Endothelial cell of umbilical vein (primary cell): ENCODE data around the gene C20orf173. TPM values are rescaled to one million over a fixed set of nuclear protein-coding genes. Genes with fewer than 3 reads are reported as not detected.

Experiments
- BruUV-seq: library from RNA; stranded (reverse); fragments of 400-500 nt; replicated peaks from 2 replicates; lab custom pipeline; 2021; lab: Mats Ljungman, UMichigan
- CTCF ChIA-PET: fragments of 300-600, 350-600 bp; sonication (Branson Sonifier 250); formaldehyde crosslinking; loops from one replicate; lab custom pipeline; 2021; ENCODE audit warnings: antibody characterized with exemption, inconsistent platforms; lab: Charles Lee
- POLR2A ChIA-PET: fragments of 300-600, 350-600 bp; sonication (Branson Sonifier 250); formaldehyde crosslinking; loops from one replicate; lab custom pipeline; 2021; ENCODE audit warnings: antibody characterized with exemption, inconsistent platforms; lab: Charles Lee
- DNase-seq: peaks from one replicate; pipeline ENCODE4 v3.0.0-alpha.2; 2011; ENCODE audit warnings: low read depth, low spot score
- FAIRE-seq: peaks from 2 replicates; lab custom pipeline; 2011; peaks lifted over from hg19 to GRCh38; lab: Jason Lieb, UNC
- H2AFZ ChIP-seq: 2 replicates; pipeline ENCODE4 v1.6.0; 2012; ENCODE audit warnings: low read depth, low read length, control low read depth, inconsistent platforms
- H3K27ac ChIP-seq: 2 replicates; pipeline ENCODE4 v1.5.1; 2011; ENCODE audit warnings: low read depth, mild to moderate bottlenecking, control low read depth, low read length, moderate library complexity; ENCODE audit not compliant: insufficient read depth
- H3K27me3 ChIP-seq, 2 experiments: 2 replicates each; pipeline versions ENCODE4 v1.6.0 to v1.6.1; 2011; ENCODE audit warnings: low read length in 2 of 2, mixed read lengths in 1 of 2; ENCODE audit not compliant: control insufficient read depth in 2 of 2, insufficient read depth in 2 of 2
- H3K36me3 ChIP-seq, 2 experiments: 2 replicates in 1 of 2; 3 replicates in 1 of 2; pipeline ENCODE4 v1.5.1; 2011; ENCODE audit warnings: low read length in 2 of 2, mild to moderate bottlenecking in 1 of 2, moderate library complexity in 1 of 2; ENCODE audit not compliant: control insufficient read depth in 2 of 2, insufficient read depth in 2 of 2; ENCODE audit errors: extremely low read depth in 1 of 2
- H3K4me1 ChIP-seq: 3 replicates; pipeline ENCODE4 v1.5.1; 2011; ENCODE audit warnings: mild to moderate bottlenecking, low read length; ENCODE audit not compliant: control insufficient read depth, insufficient read depth; ENCODE audit errors: extremely low read depth
- H3K4me2 ChIP-seq: 2 replicates; pipeline ENCODE4 v1.6.1; 2011; ENCODE audit warnings: low read length, control low read depth, mixed read lengths; ENCODE audit not compliant: insufficient read depth
- H3K4me3 ChIP-seq, 3 experiments: fragments of 200-600 bp in 1 of 3; sonication (generic), shearing (Covaris generic) in 1 of 3; replicated peaks in 1 of 3; 2 replicates each; pipeline ENCODE4 v1.5.1; 2011 to 2016; ENCODE audit warnings: control low read depth in 3 of 3, low read length in 3 of 3, mild to moderate bottlenecking in 2 of 3, inconsistent platforms in 1 of 3, low read depth in 1 of 3, moderate library complexity in 1 of 3; ENCODE audit not compliant: insufficient read depth in 1 of 3
- H3K79me2 ChIP-seq: 2 replicates; pipeline ENCODE4 v1.6.0; 2012; ENCODE audit warnings: low read length, inconsistent platforms; ENCODE audit not compliant: control insufficient read depth, insufficient read depth
- H3K9ac ChIP-seq: replicated peaks from 2 replicates; pipeline ENCODE3; 2011; ENCODE audit warnings: low read length, control low read depth; ENCODE audit not compliant: insufficient read depth; ENCODE audit errors: extremely low read depth
- H3K9me1 ChIP-seq: replicated peaks from 3 replicates; pipeline ENCODE4 v1.6.0; 2011; ENCODE audit warnings: mild to moderate bottlenecking, low read length; ENCODE audit not compliant: control insufficient read depth, insufficient read depth; ENCODE audit errors: extremely low read depth
- H3K9me3 ChIP-seq: replicated peaks from 2 replicates; pipeline ENCODE4 v1.5.1; 2012; ENCODE audit warnings: low read length, inconsistent platforms; ENCODE audit not compliant: control insufficient read depth, insufficient read depth
- H4K20me1 ChIP-seq: replicated peaks from 2 replicates; pipeline ENCODE3; 2011; ENCODE audit warnings: mild to moderate bottlenecking, low read length; ENCODE audit not compliant: control insufficient read depth, insufficient read depth; ENCODE audit errors: extremely low read depth
- CTCF ChIP-seq, 2 donors: IDR thresholded peaks; 1 replicate in 1 of 2; 2 replicates in 1 of 2; pipeline ENCODE4 v1.5.1; 2011; ENCODE audit warnings: low read length in 2 of 2, mild to moderate bottlenecking in 2 of 2, moderate library complexity in 2 of 2, control low read depth in 1 of 2, inconsistent platforms in 1 of 2, low read depth in 1 of 2; ENCODE audit not compliant: insufficient read depth in 1 of 2; ENCODE audit errors: extremely low read depth in 1 of 2
- EZH2 ChIP-seq: IDR thresholded peaks from 2 replicates; pipeline ENCODE4 v1.6.1; 2012; ENCODE audit warnings: borderline replicate concordance, low read depth, mild to moderate bottlenecking, moderate library complexity, low read length, inconsistent platforms; ENCODE audit not compliant: severe bottlenecking
- FOS ChIP-seq: IDR thresholded peaks from 2 replicates; pipeline ENCODE4 v1.6.1; 2011; ENCODE audit warnings: mild to moderate bottlenecking, low read length, moderate library complexity, borderline replicate concordance; ENCODE audit not compliant: insufficient read depth
- GATA2 ChIP-seq: IDR thresholded peaks from 2 replicates; pipeline ENCODE4 v1.7.0; 2011; ENCODE audit warnings: low read depth, mild to moderate bottlenecking, moderate library complexity, mixed read lengths, low read length; ENCODE audit not compliant: insufficient read length, insufficient read depth
- JUN ChIP-seq: IDR thresholded peaks from 2 replicates; pipeline ENCODE4 v1.6.1; 2011; ENCODE audit warnings: borderline replicate concordance, low read depth; ENCODE audit not compliant: insufficient read length, insufficient read depth
- MAX ChIP-seq: IDR thresholded peaks from 2 replicates; pipeline ENCODE4 v1.6.1; 2011; ENCODE audit not compliant: insufficient read depth, insufficient read length
- MYC ChIP-seq: IDR thresholded peaks from one replicate; pipeline ENCODE4 v1.6.1; 2011; ENCODE audit warnings: mild to moderate bottlenecking, low read depth, low read length
- POLR2A ChIP-seq: IDR thresholded peaks from 2 replicates; pipeline ENCODE4 v1.6.1; 2012; ENCODE audit warnings: low read depth, mild to moderate bottlenecking, control low read depth, low read length
- POLR2AphosphoS5 ChIP-seq: IDR thresholded peaks from 2 replicates; pipeline ENCODE4 v1.6.1; 2012; ENCODE audit warnings: low read depth, mild to moderate bottlenecking, control low read depth, low read length, moderate library complexity; ENCODE audit not compliant: insufficient read depth
- dilution Hi-C: fragments of 300-500 bp; cut with MboI; formaldehyde crosslinking; loops from one replicate; pipeline ENCODE4 v1.15.0; 2019; ENCODE audit warnings: low sequenced_read_pairs; ENCODE audit not compliant: extremely low pct_ligation_motif_present
- intact Hi-C: fragments of 100-400 bp; cut with micrococcal nuclease; formaldehyde crosslinking; loops from one replicate; pipeline ENCODE4 v1.10.0; 2022
- polyA plus RNA-seq, 4 experiments: library from polyadenylated mRNA; depleted of rRNA in 3 of 4; stranded (reverse) in 3 of 4; unstranded in 1 of 4; fragments of >200 nt; gene quantifications; 2 replicates each; pipeline versions ENCODE4 v1.2.1 to v1.2.3, GENCODE V29; 2011 to 2012; ENCODE audit warnings: missing spikeins in 1 of 4
- total RNA-seq: library from RNA; stranded (reverse); gene quantifications from 2 replicates; pipeline ENCODE4 v1.2.3, GENCODE V29; 2021

The C20orf173 gene
- total and polyA plus RNA-seq, 2 donors (not counting 3 experiments of a cell fraction or from before 2014, with no cell fraction given): not detected

GRCh38 chr20:35561671-35562070 is 32.2 kb upstream of the C20orf173 start:
- H2AFZ ChIP-seq: no peak overlapping the region
- H3K4me1 ChIP-seq: no peaks in the 10 kb centered on the region
- no peaks in the 10 kb centered on the region for H3K9me3 ChIP-seq
- H3K79me2 ChIP-seq: no peaks in the 10 kb centered on the region
- no peak overlapping the region for H3K27ac ChIP-seq
- H4K20me1 ChIP-seq: no peaks in the 10 kb centered on the region
- DNase-seq (no peak), FAIRE-seq (no peak)
- CTCF ChIA-PET: no interaction called here
- no peaks in the 10 kb centered on the region for H3K27me3 ChIP-seq
- H3K9me1 ChIP-seq: no peaks in the 10 kb centered on the region
- H3K4me3 ChIP-seq: no peak overlapping the region
- intact Hi-C loops: no loop called here
- dilution Hi-C loops: no loop called here
- no TSS peak for BruUV-seq
- no peak overlapping the region for H3K4me2 ChIP-seq
- POLR2A ChIA-PET: no interaction called here
- H3K36me3 ChIP-seq: peaks cover 0 to 8% of the 10 kb centered on the region in 2 experiments
- no peak overlapping the region for H3K9ac ChIP-seq
- TF ChIP-seq EZH2: no peak
- no peak for TF ChIP-seq GATA2
- no peak for TF ChIP-seq CTCF (IDR thresholded peaks at IDR 0.05; ENCODE audit: extremely low read depth in 1 of 2, insufficient read depth in 1 of 2, low read depth in 1 of 2, low read length in 2 of 2)
- TF ChIP-seq MAX: no peak
- TF ChIP-seq POLR2A: no peak
- no peak for TF ChIP-seq JUN
- no peak for TF ChIP-seq FOS
- TF ChIP-seq MYC: no peak
- TF ChIP-seq POLR2AphosphoS5: no peak
